Measurements from ENCODE around the gene SCUBE1.

DNA sequence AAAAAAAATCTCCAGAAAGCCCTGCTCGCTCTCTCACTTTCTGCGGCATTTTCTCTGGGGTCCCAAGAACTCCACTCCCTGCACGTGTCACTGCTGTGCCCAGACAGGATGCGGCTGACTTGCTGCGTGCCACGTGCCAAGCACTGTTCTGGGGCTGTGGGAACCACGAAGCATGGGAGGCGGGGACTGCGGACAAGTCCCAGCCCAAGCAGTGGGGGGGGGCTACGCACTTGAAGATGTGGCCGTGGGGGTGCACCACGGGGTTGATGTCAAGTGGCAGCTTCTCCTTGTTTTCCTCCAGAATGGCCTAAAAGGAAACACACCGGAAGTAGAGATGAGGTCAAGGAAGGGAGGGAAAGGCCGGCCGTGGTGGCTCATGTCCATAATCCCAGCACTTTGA is 167.1 kb downstream of the SCUBE1 start:
- TF ChIP-seq RAD21 (IDR thresholded peaks at IDR 0.05; ENCODE audit: low read length), result no peak
- TF ChIP-seq POLR2A (IDR thresholded peaks at IDR 0.05; ENCODE audit: low read depth, low read length), result no peak

Measured in IMR-90 (cell line).